HG03097 (cell line): ENCODE data around the gene CD151.

Experiments
- ATAC-seq: cut with Tn5 transposase; IDR thresholded peaks from one replicate; pipeline ENCODE4 v1.9.1; 2021; ENCODE audit not compliant: unreplicated experiment, low FRiP score

The CD151 gene

GRCh38 chr11:869399-870126 lies 36.8 kb downstream of the CD151 start:
- no peak for ATAC-seq

DNA sequence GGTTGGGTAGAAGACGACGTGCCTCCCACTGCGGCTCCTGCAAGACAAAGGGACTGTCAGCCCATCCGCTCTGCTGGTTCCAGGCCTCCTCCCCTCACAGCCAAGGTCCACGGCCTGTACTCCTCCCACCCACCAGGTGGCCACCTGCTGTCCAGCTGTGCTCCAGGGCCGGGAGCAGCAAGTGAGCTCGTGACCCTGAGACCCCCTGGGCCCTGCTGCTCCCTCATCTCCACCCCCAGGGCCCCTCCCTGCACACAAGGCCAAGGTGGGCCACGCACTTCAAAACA lies 37.3 kb downstream of the CD151 start:
- no peak for ATAC-seq

GRCh38 chr11:870418-870817 lies 37.7 kb downstream of the CD151 start:
- no peak for ATAC-seq

DNA sequence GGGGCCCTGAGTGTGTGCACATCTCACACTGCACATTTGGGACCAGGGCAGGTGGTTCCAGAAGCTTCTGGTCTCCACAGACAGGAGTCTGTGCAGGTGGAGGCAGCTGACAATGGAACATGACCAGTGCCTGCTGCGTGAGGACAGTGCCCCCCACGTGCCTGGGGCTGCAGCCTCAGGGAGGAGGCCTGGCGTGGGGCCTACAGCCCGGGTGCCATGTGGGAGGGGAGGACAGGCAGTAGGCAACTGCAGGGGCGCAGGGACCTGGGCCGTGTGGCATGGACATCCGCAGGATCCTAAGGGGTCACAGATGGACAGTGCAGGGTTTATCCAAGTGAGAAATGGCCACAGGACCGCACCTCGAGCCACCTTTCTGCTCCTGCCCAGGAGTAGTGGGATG lies 38.7 kb downstream of the CD151 start:
- no peak for ATAC-seq

DNA sequence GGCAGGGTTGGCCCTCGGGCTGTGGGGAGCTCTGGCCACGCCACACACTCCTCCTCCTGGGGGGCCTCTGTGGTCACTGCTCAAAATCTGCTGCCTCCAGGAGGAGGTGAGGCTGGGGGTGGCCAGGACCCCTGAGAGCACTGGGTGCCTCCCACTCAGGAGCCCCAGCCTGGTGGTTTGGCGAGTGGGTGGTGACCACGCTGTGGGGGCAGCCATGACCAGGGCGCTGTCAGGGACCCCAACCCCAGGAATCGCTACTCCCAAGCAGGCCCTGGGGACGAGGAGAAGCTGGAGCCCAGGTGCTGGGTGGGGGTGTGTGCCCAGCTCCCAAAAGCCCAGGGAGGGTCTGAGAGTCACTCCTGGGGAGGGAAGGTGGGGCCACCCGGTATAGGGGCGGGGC lies 40.0 kb downstream of the CD151 start:
- ATAC-seq, result no peak

DNA sequence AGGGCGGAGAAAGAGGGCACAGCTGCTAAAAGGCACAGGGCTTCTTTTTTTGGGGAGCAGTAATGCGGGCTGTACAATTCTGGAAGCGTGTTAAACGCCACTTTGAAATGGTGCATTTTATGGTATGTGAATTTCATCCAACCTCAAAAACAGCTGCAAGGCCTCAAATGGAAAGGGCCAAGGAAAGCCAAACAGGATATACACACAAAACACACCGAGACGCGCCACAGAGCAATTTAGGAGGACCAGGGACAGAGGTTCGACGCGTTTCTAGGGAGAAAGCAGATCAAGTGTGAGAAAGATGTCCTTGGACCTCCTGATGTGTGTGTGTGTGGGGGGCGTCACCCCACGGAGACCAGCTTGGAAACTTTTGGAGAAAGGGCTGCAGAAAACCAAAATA lies 41.0 kb downstream of the CD151 start:
- ATAC-seq, result no peak

GRCh38 chr11:875203-875602 lies 42.5 kb downstream of the CD151 start:
- no peak for ATAC-seq

DNA sequence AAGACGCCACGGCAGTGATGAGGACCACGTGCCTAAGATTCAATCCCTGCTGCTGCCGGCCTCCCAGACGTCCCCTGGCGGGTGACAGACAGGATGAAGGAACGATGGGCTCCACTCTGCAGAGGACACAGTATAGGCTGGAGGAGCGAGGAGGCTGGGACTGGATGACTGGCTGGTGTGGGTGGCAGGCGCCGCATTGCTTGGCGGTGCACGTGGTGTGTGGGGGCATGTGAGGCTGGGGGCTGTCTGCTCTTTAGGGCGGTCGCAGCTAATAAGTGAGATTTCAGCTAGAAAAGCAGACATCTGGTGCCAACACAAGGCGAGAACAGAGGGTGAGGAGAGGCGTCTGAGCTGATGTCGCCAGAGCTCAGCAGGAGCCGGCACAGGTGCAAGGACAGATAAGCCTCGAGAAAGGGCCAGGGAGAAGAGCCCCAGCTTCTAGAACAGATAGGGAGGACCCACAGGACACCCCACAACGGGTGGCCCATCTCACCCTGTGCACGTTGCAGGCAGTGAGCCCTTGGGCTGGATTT lies 43.1 kb downstream of the CD151 start:
- no peak for ATAC-seq

GRCh38 chr11:876545-876944 lies 43.8 kb downstream of the CD151 start:
- ATAC-seq, result no peak

GRCh38 chr11:877565-877964 lies 44.8 kb downstream of the CD151 start:
- ATAC-seq, result no peak

GRCh38 chr11:880447-880846 lies 47.7 kb downstream of the CD151 start:
- no peak for ATAC-seq

GRCh38 chr11:882596-882995 lies 49.8 kb downstream of the CD151 start:
- no peak for ATAC-seq

GRCh38 chr11:883527-883926 lies 50.8 kb downstream of the CD151 start:
- no peak for ATAC-seq

DNA sequence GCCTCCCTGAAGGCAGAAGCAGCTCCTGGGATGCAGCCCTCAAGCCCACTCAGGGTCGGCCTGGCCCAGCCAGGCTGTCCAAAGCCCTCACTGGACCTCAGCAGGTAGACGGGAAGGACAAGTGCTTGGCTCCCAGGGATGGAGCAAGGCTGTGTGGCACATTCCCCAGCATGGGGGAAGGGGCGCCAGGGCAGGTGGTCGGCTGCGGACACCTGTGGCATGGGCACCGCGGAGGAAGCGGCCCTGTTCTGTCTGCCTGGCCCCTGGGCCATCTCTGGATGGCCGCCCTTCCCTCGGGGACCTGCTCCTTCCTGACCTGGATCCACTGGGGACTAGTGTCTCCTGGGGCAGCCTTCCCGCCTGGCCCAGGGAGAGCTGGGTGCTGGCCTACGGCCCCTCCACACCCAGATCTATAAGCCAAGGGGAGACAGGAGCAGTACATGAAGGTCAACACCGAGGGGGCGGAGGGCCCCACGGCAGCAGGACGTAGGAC lies 51.9 kb downstream of the CD151 start:
- no peak for ATAC-seq

DNA sequence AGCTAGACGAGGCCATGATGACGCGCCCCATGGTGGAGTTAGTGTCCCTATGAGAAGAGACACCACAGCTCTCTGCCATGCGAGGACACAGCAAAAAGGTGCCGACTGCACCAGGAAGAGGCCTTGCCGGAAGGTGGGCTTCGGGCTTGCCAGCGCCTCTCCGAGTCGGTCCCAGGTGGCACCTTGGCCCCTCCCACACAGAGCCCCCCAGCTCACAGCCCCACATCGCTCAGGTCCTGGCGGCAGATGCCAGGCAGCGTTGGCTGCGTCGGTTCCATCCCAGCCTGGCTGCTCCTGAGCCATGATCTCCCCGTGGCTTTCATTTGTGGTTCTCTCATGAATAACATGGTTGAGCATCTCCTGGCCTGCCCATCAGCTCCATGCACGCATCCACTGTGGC lies 53.8 kb downstream of the CD151 start:
- ATAC-seq, result no peak

GRCh38 chr11:887589-887988 lies 54.8 kb downstream of the CD151 start:
- ATAC-seq, result no peak
